Loucy (cell line): ENCODE measurements around the gene NPFF.

ENCODE experiments used
- H2AFZ ChIP-seq: fragments of 200-600 bp; sonication (generic); 2 replicates; pipeline ENCODE4 v1.6.0; 2016; ENCODE audit warnings: antibody characterized with exemption, mild to moderate bottlenecking, low read length, moderate library complexity
- H3F3A ChIP-seq: fragments of 200-600 bp; 2 replicates; pipeline ENCODE4 v1.6.0; 2016; ENCODE audit warnings: antibody characterized with exemption, low read depth, mild to moderate bottlenecking
- H3K27me3 ChIP-seq: fragments of 200-600 bp; sonication (generic); 2 replicates; pipeline ENCODE4 v1.6.1; 2014; ENCODE audit warnings: low read length, mild to moderate bottlenecking; ENCODE audit not compliant: insufficient read depth, poor library complexity, severe bottlenecking
- H3K36me3 ChIP-seq: fragments of 200-600 bp; sonication (generic); 2 replicates; pipeline ENCODE4 v1.6.1; 2016; ENCODE audit warnings: low read length; ENCODE audit not compliant: insufficient read depth
- H3K4me1 ChIP-seq: fragments of 200-600 bp; sonication (generic); 2 replicates; pipeline ENCODE4 v1.5.1; 2014; ENCODE audit warnings: low read length, mild to moderate bottlenecking; ENCODE audit not compliant: insufficient read depth, poor library complexity, severe bottlenecking
- H3K4me2 ChIP-seq: fragments of 200-600 bp; sonication (generic); 2 replicates; pipeline ENCODE4 v1.6.0; 2014; ENCODE audit warnings: antibody characterized with exemption, low read length, low read depth, mild to moderate bottlenecking; ENCODE audit not compliant: poor library complexity, severe bottlenecking
- H3K4me3 ChIP-seq: fragments of 200-600 bp; sonication (generic); 2 replicates; pipeline ENCODE4 v1.5.1; 2014; ENCODE audit warnings: low read length, mild to moderate bottlenecking, mixed read lengths; ENCODE audit not compliant: poor library complexity, severe bottlenecking
- H3K79me2 ChIP-seq: fragments of 200-600 bp; sonication (generic); 2 replicates; pipeline ENCODE4 v1.6.1; 2014; ENCODE audit warnings: low read length; ENCODE audit not compliant: insufficient read depth
- H3K9ac ChIP-seq: fragments of 200-600 bp; sonication (generic); 2 replicates; pipeline ENCODE4 v1.6.0; 2014; ENCODE audit warnings: mild to moderate bottlenecking, low read depth, low read length, moderate library complexity; ENCODE audit not compliant: poor library complexity, severe bottlenecking
- H3K9me2 ChIP-seq: fragments of 200-600 bp; sonication (generic); replicated peaks from 2 replicates; pipeline ENCODE4 v1.6.1; 2016; ENCODE audit warnings: low read depth, low read length, mixed read lengths
- H3K9me3 ChIP-seq: fragments of 200-600 bp; sonication (generic); 2 replicates; pipeline ENCODE4 v1.6.1; 2014; ENCODE audit warnings: mild to moderate bottlenecking, antibody characterized with exemption, low read length, low read depth; ENCODE audit not compliant: insufficient read depth
- H4K20me1 ChIP-seq: fragments of 200-600 bp; sonication (generic); 2 replicates; pipeline ENCODE4 v1.6.0; 2014; ENCODE audit warnings: antibody characterized with exemption, low read length, mild to moderate bottlenecking; ENCODE audit not compliant: insufficient read depth, poor library complexity, severe bottlenecking
- EZH2phosphoT487 ChIP-seq: fragments of 200-600 bp; IDR thresholded peaks from 2 replicates; pipeline ENCODE4 v1.6.1; 2018; ENCODE audit warnings: antibody characterized with exemption, mild to moderate bottlenecking, moderate library complexity, borderline replicate concordance
- TF ChIP-seq, protein P1 (sequence below): fragments of 200-600 bp; sonication (generic); conservative IDR thresholded peaks from 2 replicates; pipeline ENCODE4 v1.5.1; 2014; ENCODE audit warnings: mild to moderate bottlenecking, antibody characterized with exemption, low read length

The NPFF gene

DNA sequence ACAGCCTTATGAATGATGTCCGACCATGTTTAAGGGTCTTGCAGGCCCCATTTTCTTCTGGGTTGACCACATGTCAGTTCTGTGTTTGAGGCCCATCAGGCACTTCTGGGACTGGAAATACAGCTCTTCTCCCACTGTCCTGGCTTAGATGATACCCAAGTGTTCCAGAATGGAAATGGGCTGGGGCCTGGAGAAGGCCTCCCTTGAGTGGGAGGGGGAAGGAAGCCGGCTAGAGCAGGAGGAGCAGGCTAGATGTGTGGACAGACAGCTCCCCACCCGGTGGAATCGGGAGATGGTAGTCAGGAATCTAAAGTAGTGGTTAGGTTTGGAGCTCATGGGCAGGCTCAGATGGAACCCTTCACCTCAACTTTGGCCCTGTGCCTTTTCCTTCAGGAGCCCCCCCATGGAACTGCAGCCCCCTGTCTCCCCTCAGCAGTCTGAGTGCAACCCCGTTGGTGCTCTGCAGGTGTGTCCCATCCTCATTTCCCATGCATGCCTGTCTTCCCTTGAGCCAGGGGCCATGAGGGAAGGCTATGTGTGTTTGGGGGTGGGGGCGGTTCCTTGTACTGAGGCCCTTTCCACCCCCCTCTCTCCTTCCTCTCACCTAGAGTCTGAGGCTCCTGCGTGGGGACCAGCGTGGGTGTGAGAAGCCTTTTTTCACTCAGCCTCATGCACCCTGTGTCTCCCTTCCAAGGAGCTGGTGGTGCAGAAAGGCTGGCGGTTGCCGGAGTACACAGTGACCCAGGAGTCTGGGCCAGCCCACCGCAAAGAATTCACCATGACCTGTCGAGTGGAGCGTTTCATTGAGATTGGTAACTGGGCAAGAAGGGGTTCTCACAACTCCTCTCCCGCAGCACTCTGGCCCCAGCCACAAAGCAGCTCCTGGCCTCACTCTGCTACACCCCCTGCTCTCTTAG, 3.0 kb downstream of the NPFF start:
- Histone ChIP-seq H3K4me2 (no peak overlapping the region), H3K79me2 (peaks cover 23% of the 10 kb centered on the region), H3K36me3 (no peaks in the 10 kb centered on the region; the same call in 1 of the 2 replicates), H2AFZ (no peak overlapping the region), H3K27me3 (no peaks in the 10 kb centered on the region), H3K9me3 (no peaks in the 10 kb centered on the region), H4K20me1 (no peaks in the 10 kb centered on the region), H3K4me3 (no peak overlapping the region), H3K4me1 (peaks cover 26% of the 10 kb centered on the region), H3K9ac (no peak overlapping the region), H3K9me2 (no peaks in the 10 kb centered on the region), H3F3A (no peaks in the 10 kb centered on the region)
- TF ChIP-seq EZH2phosphoT487 = no peak
- TF ChIP-seq, protein P1, sequence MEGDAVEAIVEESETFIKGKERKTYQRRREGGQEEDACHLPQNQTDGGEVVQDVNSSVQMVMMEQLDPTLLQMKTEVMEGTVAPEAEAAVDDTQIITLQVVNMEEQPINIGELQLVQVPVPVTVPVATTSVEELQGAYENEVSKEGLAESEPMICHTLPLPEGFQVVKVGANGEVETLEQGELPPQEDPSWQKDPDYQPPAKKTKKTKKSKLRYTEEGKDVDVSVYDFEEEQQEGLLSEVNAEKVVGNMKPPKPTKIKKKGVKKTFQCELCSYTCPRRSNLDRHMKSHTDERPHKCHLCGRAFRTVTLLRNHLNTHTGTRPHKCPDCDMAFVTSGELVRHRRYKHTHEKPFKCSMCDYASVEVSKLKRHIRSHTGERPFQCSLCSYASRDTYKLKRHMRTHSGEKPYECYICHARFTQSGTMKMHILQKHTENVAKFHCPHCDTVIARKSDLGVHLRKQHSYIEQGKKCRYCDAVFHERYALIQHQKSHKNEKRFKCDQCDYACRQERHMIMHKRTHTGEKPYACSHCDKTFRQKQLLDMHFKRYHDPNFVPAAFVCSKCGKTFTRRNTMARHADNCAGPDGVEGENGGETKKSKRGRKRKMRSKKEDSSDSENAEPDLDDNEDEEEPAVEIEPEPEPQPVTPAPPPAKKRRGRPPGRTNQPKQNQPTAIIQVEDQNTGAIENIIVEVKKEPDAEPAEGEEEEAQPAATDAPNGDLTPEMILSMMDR = no peak

DNA sequence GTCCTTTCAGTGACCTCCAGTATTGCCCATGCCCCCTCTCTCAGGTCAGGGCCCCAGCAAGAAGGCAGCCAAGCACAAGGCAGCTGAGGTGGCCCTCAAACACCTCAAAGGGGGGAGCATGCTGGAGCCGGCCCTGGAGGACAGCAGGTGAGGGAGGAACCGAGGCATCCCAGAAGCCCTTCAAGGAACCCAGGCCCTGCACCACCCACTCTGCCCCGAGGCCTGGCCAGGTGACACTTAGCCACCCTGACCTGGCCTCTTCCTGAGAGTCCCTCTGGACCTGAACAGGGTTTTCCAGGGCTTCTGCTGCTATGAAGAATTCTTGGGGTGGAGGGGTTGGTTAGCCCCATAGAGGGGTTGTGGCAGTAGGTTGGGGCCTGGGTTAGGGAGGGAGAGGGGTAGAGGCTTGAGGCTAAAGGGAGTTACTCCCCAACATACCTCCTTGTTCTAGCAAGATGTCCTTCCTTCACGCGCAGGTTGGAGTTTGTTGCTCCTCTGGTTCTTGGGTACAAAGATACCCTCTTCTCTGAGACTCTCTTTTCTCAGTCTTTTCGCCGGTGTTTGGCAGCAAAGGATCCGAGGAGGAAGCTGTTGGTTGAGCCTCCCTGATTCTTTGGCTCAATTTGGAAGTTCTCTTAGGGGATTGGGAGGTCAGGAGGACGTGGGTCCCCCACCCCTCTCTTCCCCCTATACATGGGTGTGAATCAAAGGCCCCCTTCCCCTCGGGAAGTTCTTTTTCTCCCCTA, 4.1 kb downstream of the NPFF start:
- Histone ChIP-seq H3K9ac (peak overlapping the region; percentile 88), H3K4me2 (peak overlapping the region; percentile 94), H3K27me3 (no peaks in the 10 kb centered on the region), H3K36me3 (no peaks in the 10 kb centered on the region; the same call in 1 of the 2 replicates), H4K20me1 (no peaks in the 10 kb centered on the region), H3F3A (no peaks in the 10 kb centered on the region), H3K79me2 (peaks cover 33% of the 10 kb centered on the region), H3K9me2 (no peaks in the 10 kb centered on the region), H2AFZ (no peak overlapping the region), H3K9me3 (no peaks in the 10 kb centered on the region), H3K4me3 (no peak overlapping the region), H3K4me1 (peaks cover 27% of the 10 kb centered on the region)
- no peak for TF ChIP-seq EZH2phosphoT487
- TF ChIP-seq, protein P1 = no peak

DNA sequence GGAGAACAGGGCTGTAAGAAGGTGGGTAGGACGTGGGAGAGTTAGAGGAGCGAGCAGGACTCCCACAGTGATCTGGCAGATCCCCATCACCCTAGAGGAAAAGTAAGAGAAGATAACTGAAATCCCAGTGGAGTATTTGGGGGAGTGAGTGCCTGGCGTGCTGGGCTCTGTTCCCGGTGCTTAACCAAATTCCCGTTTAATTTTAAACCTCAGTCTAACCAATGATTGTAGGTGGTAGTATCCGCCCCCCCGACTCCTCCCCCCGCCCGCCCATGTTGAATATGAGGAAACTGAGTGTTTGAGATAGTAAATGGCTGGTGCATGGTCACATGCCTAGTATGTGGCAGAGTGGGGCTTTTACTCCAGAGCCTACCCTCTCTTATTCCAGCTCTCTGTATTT, 5.0 kb downstream of the NPFF start:
- H3K36me3 ChIP-seq = no peaks in the 10 kb centered on the region; the same call in 1 of the 2 replicates
- H2AFZ ChIP-seq = no peak overlapping the region
- H3K9ac ChIP-seq = peak overlapping the region; percentile 88
- H3K27me3 ChIP-seq = no peaks in the 10 kb centered on the region
- H3K9me3 ChIP-seq = no peaks in the 10 kb centered on the region
- peaks cover 34% of the 10 kb centered on the region for H3K79me2 ChIP-seq
- H3K4me3 ChIP-seq = peak overlapping the region; percentile 93
- no peaks in the 10 kb centered on the region for H4K20me1 ChIP-seq
- H3K4me2 ChIP-seq = peak overlapping the region; percentile 94
- H3F3A ChIP-seq = no peaks in the 10 kb centered on the region
- no peak for TF ChIP-seq EZH2phosphoT487
- TF ChIP-seq, protein P1 = no peak
- H3K4me1 ChIP-seq = peaks cover 33% of the 10 kb centered on the region
- no peaks in the 10 kb centered on the region for H3K9me2 ChIP-seq
